ENCODE data around the gene KCNH6.

The KCNH6 gene

GRCh38 chr17:63496663-63497400 is 26.3 kb upstream of the KCNH6 start:
- POLR2A ChIA-PET (ENCODE audit: low non-redundant PET): no interaction called here
- DNase-seq (ENCODE audit: low spot score): no peak
- CTCF ChIA-PET: interaction anchor here (0.6 to 1.0 kb wide), 4 partner anchors 18 to 74 kb away, joined by 3 to 4 read pairs (median 4); no protein-coding TSS in a partner anchor
- H3K27ac ChIP-seq: no peak overlapping the region
- TF ChIP-seq CTCF (conservative IDR thresholded peaks at IDR 0.05; ENCODE audit: low read depth): no peak

- no peak for DNase-seq (ENCODE audit: low spot score)
These were observed 25.3 kb upstream of the KCNH6 start for GRCh38 chr17:63497708-63498483.

GRCh38 chr17:63498626-63499195 is 24.4 kb upstream of the KCNH6 start:
- POLR2A ChIA-PET (ENCODE audit: low non-redundant PET): no interaction called here
- H3K27ac ChIP-seq: no peak overlapping the region
- CTCF ChIA-PET: no interaction called here
- DNase-seq (ENCODE audit: low spot score): no peak
- TF ChIP-seq CTCF (conservative IDR thresholded peaks at IDR 0.05; ENCODE audit: low read depth): no peak

More at GRCh38 chr17:63497708-63498483, 25.3 kb upstream of the KCNH6 start:
- no peak overlapping the region for H3K27ac ChIP-seq
- ChIA-PET CTCF (interaction anchor here (0.8 kb wide), 1 partner anchor 19 kb away, joined by 3 read pairs; no protein-coding TSS in a partner anchor), POLR2A (ENCODE audit: low non-redundant PET) (no interaction called here)
- no peak; the same call in 1 of the 2 replicates for TF ChIP-seq CTCF (conservative IDR thresholded peaks at IDR 0.05; ENCODE audit: low read depth)

GRCh38 chr17:63500543-63501390 is 22.4 kb upstream of the KCNH6 start:
- no peak overlapping the region for H3K27ac ChIP-seq
- CTCF ChIA-PET: interaction anchor here (0.9 kb wide), 1 partner anchor 13 kb away, joined by 3 read pairs; no protein-coding TSS in a partner anchor
- no peak for DNase-seq (ENCODE audit: low spot score)
- POLR2A ChIA-PET (ENCODE audit: low non-redundant PET): no interaction called here
- no peak for TF ChIP-seq CTCF (conservative IDR thresholded peaks at IDR 0.05; ENCODE audit: low read depth)

GRCh38 chr17:63503341-63503705 is 19.8 kb upstream of the KCNH6 start:
- TF ChIP-seq CTCF (conservative IDR thresholded peaks at IDR 0.05; ENCODE audit: low read depth): no peak
- no peak overlapping the region for H3K27ac ChIP-seq
- POLR2A ChIA-PET (ENCODE audit: low non-redundant PET): no interaction called here
- DNase-seq (ENCODE audit: low spot score): no peak
- CTCF ChIA-PET: interaction anchor here (1.0 kb wide), 1 partner anchor 78 kb away, joined by 3 read pairs; no protein-coding TSS in a partner anchor
